Activated CD8-positive, alpha-beta memory T cell treated with anti-CD3 and anti-CD28 coated beads for 1 hour (primary cell): ENCODE data around the gene LSM5.
"Not testable (repeated sequence)": the region's sequence is repeated elsewhere in the genome, so short reads cannot be mapped to it uniquely, and the experiment has no call there.

Source experiments
- DNase-seq, 2 donors: peaks; one replicate each; pipeline ENCODE4 v3.0.0-alpha.2; 2020; ENCODE audit warnings: low read depth in 1 of 2; ENCODE audit errors: extremely low read depth in 1 of 2

Gene LSM5

DNA sequence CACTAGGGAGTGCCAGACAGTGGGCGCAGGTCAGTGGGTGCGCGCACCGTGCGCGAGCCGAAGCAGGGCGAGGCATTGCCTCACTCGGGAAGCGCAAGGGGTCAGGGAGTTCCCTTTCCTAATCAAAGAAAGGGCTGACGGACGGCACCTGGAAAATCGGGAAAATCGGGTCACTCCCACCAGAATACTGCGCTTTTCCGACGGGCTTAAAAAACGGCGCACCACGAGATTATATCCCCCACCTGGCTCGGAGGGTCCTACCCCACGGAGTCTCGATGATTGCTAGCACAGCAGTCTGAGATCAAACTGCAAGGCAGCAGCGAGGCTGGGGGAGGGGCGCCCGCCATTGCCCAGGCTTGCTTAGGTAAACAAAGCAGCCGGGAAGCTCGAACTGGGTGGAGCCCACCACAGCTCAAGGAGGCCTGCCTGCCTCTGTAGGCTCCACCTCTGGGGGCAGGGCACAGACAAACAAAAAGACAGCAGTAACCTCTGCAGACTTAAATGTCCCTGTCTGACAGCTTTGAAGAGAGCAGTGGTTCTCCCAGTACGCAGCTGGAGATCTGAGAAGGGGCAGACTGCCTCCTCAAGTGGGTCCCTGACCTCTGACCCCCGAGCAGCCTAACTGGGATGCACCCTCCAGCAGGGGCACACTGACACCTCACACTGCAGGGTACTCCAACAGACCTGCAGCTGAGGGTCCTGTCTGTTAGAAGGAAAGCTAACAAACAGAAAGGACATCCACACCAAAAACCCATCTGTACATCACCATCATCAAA lies 25.4 kb downstream of the LSM5 start:
- DNase-seq = not testable (repeated sequence)

DNA sequence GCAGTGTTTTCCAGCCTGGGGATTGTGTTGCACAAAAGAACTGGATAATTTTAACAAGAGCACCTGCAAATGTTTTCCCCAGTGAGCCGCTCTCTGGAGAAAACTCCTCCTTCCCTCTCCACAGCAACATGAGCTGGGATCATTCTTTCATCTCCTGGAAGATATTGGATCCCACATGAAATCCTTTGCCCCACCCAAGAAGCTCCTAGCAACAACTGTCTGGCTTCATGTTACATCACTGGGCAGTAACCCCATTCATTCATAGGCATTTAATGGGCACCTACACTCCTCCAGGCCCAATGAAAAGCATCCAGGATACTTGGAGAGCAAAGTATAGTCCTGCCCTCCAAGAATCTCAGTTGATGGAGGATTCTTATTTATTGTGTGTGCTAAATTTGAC lies 27.2 kb downstream of the LSM5 start:
- no peak for DNase-seq

DNA sequence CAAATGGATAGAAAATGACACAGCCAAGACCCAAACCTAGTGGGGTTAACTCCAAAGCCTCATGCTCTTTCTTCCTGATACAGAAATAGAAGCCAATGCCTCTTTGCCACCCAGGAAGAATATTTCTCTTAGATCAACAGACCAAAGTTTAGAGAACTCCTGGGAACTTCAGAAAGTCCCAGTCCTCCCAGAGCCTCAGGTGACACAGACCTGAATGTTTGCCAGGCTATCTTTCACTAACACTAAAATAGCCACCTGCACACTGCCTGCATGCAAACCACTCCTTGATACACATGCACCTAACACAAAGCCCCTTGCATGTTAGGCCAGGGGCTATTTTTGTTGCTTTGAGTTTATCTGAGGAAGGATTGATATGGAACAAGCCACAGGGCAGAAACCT lies 27.7 kb downstream of the LSM5 start:
- no peak for DNase-seq

DNA sequence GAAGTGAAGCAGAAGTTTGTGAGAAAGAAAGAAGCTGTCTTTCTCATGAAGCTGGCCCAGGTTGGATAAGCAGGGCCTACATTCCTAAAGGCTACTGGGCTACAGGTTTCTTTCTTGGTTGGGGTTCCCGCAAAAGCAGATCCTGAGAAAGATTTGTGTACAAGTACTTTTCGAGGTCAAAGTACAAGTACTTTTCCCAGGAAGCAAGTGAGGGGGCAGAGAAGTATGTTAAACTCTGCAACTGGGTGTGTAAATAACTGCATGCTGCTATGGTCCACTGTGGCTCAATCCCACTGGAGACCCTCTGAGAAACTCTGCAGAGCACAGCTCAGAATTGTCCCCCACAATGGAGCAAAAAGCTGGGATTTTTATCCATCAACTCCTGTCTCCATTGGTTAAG lies 28.7 kb downstream of the LSM5 start:
- no peak for DNase-seq

DNA sequence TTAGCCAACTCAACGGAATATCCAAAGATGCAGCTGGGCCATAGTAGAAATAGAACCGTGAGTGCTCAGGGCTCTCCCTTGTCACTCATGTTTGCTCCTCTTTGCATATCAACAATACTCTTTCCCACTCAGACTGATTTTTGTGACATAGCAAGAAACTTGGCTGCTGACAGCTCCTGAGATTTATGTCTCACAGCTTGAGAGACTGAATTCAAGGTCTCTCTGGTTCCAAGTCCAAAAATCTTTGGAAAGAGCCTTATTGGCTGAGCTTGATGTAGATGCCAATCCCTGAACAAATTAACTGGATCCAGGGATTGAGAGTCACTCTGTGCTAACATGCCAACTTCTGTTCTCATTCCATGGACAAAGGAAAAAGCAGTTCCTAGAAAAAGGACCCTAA lies 30.4 kb downstream of the LSM5 start:
- DNase-seq = no peak

DNA sequence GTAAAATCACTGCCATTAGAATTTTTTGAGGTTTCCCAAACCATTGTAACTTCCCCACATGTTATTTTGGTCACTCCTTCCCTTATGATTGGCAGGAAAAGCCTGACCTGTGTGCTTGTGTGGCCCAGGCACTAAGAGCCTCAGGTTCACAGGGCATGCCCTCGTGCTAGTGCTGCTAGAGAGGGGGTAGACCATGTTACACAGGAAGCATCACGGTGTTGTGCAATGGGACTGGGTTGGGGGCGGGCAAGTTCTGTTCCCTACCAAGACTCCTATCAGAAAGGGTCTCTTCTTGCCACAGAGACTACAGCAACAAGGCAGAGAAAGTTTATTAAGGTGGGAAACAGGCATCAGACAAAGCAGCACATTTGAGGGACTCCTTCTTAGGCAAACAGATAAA lies 32.2 kb downstream of the LSM5 start:
- DNase-seq = no peak

DNA sequence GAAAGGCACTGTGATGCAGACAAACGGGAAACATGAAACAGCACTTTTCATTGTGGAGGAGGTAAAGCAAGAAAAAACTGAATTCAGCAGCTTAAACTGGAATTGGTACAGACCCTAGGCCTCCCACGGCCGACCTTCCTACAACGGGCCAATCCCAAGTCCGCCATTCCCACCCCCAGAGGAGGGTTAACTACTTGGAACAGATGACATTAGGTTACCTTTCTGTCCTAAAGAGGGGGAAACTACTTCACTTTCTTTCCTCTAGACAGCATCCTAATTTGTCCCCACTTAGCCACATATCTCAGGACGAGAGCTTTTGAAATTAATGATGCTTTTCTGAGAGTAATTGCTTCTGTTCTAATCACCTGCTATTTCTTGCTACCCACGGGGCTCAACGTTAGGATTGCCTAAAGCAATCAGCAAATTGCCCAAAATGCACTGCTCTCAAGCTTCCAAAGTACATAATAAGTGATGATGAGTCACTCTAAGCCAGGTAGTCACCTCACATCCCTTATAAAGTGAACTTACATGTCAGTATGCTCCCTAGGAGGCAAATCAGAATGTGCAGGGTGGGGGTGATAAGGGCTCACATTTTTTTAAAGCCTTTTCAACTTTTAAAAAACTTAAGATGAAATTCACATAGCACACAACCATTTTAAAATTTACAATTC lies 36.7 kb downstream of the LSM5 start:
- DNase-seq = no peak

DNA sequence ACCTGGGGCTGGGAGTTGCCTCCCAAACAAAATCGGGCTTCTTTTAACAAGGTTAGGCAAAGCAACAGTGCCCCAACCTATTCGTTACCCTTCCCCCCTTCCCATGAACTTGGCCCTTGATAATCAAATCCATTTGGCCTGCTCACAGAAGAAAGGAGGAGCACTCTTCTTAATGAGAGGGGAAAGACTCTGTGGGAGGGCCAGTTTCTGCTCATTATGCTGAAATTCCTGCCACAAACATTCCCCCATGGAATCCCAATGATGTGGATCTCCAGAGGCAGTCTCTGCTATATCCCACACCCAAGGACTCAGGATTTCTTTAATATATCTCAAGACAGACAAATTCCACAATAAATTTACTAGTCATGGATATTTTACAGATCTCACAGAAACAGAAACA lies 43.0 kb downstream of the LSM5 start:
- no peak for DNase-seq

DNA sequence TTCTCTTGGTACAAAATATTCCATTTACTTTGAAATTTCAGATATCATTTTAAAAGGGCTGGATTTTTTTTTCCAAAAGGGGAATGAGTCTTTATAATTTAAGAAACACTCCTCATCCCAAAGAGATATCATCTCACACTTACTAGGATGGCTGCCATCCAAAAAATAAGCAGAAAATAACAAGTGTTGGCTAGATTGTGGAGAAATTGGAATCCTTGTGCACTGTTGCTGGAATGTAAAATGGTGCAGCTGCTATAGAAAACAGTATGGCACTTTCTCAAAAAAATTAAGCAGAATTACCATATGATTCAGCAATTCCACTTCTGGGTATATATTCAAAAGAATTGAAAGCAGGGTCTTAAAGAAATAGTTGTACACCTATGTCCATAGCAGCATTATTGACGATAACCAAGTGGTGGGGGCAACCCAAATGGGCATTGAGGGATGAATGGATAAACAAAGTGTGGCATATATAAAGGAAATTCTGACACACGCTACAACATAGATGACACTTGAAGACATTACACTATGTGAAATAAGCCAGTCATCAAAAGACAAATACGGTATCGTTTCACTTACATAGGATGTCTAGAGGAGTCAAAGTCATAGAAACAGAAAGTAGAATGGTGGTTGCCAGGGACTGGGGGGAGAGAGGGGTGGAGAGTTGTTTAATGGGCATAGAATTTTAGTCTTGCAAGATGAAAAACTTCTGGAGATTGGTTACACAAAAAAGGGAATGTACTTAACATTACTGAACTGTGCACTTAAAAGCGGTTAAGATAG lies 53.8 kb downstream of the LSM5 start:
- no peak for DNase-seq
